Measurements from ENCODE around the gene HIGD1A.

HIGD1A gene

DNA sequence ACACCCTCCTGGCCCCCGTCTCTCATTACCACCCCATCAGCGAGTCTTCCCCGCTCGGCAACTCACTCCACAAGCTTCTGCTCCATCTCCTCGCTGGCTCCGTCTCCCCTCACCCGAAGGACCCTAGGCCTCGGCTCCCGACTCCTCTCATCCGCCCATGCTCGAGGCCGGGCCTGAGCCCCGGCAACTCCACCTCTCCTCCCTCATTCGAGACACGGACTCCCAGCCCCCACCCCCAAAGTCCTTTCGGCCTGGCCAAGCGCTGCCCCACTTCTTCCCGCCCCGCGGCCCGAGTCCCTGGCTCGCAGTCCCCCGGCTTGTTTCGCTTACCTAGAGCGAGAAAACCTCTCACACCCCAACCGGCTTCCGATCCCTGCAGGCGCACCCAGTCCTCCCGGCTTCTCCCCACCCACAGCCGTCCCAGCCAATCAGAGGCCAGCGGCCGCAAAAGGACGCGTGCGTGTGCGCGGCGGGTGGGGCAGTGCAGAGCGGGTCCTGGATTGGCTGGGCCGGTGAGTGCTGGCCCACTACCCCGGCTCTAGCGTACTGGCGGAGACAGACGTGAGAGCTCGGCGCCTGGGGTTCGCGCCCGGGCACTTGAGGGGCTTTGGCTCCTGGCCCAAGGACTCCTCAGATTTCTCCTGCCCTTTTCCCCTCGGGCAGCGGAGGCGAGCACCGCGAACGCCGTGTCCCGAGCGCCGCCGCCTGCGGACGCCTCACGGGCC lies at the start of gene HIGD1A:
HIGD1A (minus strand) TSS at position 385 of the 725 bp plus-strand sequence. CDS start 10,237 bp downstream, outside the sequence.
- peak; percentile 94 for DNase-seq

DNA sequence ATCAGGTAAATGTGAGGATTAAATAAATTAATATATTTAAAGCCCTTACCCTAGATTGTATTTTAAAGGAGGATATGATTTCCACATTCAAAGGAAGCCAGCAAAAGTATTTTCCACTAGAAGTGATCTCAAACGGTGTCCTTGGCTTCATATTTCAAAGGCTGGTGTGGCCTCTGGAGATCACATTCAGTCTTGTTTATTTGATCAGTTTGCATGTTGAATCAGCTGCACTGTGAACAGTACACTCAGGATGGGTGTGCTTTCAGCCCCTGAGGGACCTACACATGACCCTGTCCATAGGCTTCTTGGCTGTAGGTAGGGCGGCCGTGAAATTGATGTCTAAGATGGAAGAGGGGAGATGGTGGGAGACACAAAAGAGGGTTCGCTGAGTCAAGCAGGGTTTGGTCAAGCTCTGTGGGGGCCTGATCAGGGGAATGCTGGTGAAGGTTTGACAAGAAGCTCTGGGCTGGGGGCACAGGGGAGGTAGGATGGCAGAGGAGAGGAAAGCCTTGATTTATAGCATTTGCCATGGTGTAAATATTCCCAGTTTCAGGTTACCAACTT lies 49.5 kb upstream of the HIGD1A start:
- no peak for DNase-seq

DNA sequence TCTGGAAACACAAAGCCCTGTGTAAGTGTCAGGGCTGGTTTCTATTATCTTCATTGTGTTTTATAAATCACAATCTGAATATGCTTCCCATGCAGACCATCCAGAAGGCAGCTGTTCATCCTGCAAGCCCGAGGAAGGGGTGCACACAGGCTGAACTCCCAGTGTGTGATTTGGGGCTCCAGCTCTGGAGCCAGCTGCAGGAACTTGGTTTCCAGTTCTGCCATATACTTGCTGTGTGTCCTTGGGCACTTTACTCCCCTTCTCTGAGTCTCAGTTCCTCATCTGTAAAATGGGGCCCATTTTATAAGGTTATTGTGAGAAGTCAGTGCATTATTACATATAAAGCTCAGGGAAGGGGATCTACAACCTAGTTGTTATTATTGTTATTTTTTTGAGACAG lies 48.8 kb upstream of the HIGD1A start:
- no peak for DNase-seq

DNA sequence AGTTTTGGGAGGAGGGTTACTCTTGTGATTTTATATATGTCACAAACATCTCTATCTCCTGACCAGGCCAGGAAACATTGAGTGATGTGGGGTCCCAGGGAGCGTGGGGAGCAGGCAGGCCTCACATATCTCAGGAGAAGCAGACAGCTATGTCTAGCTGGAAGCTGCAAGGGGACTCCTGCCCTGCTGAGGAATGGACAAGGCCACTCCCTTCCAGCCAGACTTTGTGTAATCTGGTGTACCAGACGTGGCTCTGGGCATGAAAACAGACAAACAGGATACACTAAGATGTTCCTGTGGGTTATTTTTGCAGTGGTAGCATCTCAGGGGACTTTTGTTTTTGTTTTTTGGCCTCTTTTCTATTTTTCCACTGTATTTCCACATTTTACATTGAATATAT lies 48.2 kb upstream of the HIGD1A start:
- DNase-seq: no peak

DNA sequence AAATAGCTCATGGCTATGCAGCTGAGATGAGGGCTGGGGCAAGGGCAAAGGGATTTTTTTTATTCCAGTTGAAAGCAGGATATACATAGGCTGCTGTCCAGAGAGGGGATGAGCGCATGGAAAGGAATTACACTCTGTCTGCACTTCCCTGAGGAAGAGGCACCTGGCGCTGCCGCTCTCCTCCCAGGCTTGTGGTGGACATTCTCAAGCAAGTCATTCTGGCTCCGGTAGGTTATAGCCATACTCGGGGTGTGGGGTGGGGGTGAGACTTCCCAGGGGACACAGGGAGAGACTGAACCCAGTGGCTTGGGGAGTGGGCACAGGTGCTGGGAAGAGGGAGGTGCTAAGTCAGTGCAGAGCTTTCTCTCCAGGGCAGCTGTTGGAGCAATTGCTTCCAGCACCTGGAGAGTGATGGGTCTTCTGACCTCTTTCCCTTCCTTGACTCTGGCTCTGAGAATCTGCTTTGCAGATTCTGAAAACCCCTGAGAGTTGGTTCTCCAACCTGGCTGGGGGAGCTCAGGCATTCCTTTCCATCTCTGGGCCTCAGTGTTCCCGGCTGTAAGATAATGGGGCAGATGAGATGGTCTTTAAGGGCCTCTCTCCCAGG lies 47.0 kb upstream of the HIGD1A start:
- DNase-seq: no peak

DNA sequence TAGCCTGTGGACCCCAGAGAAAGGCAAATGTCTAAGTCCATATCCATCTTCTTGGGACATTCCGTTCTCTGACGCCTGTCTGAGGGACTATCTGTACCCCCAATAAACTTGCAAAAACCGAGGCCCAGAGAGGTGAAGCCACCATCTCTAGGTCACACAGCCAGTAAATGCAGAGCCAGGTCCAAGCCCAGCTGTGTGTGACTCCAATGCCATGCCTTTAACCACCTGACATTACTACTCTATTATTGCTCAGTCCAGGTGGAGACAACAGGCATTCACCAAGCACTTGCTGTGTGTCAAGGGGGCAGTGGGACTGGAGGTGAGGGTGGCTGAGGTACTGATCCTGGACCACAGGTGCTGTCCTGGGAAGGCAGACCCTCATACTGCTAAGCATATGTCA lies 46.0 kb upstream of the HIGD1A start:
- DNase-seq: no peak

DNA sequence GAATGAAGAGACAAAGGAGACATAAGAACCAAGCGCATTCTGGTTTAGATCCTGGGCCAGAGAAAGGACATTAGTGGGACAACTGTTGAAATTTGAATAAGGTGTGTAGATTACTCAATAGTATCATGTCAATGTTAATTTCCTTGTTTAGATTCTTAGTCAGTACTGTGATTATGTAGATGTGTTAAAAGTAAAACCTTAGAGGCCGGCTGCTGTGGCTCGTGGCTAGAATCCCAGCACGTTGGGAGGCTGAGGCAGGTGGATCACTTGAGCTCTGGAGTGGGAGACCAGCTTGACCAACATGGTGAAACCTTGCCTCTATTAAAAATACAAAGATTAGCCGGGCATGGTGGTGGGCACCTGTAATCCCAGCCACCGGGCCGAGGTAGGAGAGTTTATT lies 44.7 kb upstream of the HIGD1A start:
- DNase-seq: no peak

DNA sequence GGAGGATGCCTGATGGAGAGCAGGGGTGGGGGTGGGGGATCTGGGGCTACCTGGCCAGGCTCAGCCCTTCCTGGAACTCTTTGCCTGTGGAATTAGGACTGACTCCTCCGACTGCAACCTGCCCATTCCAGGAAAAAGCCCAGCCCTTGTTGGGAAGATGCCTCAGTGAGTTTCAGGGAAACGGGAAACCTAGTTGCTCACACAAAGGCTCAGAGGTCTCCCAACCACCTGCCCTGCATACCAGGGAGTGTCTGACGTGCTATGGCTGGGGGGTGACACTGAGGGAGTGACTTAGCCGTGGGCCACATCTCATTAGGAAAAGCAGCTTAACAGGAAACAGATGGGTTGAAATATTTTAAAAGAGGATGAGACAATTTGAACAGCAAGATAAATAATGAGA lies 43.4 kb upstream of the HIGD1A start:
- peak; percentile 37 to 72 for DNase-seq

DNA sequence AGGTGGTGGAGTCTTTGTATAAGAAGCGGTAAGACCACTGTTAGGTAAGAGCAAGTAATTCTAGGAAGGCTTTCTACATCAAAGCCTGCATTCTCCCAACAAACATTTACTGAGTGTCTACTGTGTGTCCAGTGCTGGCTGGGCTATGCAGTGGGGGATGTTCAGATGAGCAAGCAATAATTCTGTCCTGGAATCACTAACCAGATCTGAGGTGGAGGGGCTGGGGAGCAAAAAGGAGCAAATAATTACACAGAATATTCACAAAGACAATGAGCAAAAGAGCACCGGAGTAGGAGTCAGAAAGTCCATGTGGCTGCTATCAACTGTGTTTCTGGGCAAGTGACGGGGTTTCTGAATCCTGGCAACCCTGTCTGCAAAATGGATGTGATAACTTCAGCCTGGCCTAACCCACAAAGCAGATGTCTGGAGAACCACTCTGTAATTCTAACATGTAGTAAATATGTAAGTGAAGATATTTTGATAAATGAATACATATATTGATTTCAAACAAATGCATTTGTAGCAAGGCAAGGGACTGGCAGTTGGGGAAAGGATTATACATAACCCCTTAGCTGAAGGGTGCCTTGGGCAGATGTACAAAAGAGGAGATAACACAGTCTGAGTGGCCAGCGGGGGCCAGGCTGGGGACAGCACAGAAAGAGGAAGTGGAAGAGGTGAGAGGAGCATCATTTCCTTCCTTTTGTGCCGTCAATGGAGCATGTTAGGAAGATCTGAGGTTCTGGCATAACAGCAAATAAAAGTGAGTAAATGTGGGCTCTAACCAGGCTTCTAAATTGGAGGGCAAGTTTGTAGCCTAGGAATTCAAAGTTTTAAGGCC lies 42.6 kb upstream of the HIGD1A start:
- peak; percentile 30 to 48 for DNase-seq

DNA sequence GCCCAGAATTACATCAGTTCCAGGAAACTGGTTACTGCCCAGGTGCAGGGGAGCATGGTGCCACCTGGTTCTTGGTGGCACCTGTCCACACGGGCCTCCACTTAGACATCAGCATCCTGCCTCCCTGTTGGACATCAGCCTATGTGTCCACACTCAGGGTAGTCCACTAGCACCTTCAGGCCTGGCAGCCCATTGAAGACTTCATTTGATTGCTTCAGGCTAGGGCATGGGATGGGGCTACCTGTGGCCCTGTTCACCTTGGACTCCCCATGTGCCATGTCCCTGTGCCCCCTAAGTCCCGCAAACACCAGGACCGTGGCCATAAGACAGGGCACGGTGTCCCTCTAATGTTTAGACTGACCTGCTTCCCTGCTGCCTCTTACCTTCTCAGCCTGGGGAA lies 40.5 kb upstream of the HIGD1A start:
- no peak for DNase-seq

DNA sequence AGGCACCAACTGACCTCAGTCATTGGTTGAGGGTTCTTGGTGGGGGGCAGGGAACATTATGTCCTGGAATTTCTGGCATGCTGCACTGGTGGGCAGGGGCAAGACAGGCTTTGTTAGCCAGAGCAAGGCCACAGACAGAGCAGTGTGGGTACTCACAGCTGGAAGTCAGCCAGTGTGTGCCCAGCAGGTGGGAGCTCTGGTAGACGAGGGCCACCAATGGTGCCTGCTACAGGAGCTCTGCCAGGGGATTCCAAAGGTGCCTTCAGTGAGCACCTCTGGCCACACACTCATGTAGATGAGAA lies 40.1 kb upstream of the HIGD1A start:
- no peak for DNase-seq

DNA sequence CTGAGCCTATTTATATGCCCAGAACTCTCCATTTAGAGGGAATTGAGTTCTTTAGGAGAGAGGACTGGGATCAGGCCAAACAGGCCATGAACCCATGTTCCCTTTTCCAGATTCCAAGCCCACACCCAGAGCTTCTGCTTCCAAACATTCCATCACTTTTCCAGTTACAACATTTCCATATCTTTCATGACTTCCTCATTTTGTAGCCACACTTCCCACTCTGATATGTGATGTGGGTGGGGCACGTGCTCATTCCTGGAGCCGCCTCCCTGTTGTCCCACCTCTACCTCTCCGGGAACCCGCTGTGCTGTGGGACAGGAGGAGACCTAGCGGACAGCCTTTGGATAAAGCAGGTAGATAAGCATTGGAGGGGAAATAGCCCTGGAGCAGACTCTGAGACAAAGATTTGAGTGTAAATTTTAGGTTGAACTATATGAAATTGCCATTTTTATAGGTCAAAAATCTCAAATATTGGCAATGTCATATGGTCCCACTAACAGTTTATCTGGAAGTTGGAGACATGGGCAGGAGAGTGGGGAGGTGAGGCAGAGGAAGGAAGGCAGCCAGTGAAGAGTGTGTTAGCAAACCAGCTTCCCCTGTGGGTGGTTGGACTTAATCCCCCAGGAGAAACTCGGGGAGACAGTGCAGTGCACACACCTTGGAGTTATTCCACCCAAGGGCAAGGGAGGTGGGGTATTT lies 39.6 kb upstream of the HIGD1A start:
- DNase-seq: no peak

DNA sequence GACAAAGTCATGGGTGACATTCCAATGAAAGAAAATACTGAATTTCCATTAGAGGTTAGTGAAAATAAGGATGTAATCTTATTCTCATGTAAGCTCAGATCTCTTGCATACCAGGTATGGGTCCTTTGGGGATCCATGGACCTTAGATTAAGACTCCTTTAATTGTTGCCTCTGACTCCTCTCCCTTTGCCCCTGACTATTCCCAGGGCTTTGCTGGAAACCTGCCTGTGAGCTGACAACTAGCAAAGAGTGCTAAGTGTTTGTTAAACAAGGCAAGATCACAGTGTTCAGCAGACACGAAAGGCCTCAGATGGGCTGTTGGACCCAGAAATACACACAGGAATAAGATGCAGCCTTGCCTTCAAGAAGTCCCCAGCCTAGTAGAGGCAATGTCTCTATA lies 37.0 kb upstream of the HIGD1A start:
- DNase-seq: no peak

DNA sequence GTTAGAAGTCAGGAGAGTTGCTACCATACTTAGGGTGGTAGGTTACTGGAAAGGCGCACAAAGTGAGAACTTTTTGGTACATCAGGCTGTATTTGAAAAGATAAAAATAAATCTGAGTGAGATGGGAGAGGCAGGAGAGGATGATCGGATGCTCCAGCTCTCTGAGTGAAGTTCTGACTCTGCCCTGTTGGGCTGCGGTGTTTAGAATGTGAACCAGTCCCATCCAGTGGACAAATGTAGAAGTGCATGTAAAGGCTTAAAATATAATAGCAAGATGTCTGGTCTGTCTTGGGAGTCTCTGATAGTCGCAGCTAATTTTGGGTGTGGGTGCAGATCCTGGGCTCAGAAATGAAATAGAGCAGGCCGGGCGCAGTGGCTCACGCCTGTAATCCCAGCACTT lies 35.3 kb upstream of the HIGD1A start:
- peak; percentile 15 to 54 for DNase-seq

DNA sequence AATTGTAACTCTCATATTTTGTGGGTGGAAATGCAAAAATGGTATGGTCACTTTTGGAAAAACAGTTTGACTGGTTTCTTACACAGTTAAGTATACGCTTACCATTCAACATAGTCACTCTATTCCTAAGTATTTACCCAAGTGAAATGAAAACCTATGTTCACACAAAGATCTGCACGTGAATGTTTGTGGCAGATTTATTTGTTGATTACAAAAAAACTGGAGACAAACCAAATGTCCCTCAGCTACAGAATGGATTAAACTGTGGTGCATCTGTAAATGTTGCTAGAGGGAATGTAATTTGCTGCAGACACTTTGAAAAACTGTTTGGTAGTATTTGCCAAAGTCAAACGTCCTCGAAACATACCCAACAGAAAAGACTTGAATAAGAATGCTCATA lies 34.3 kb upstream of the HIGD1A start:
- DNase-seq: no peak

DNA sequence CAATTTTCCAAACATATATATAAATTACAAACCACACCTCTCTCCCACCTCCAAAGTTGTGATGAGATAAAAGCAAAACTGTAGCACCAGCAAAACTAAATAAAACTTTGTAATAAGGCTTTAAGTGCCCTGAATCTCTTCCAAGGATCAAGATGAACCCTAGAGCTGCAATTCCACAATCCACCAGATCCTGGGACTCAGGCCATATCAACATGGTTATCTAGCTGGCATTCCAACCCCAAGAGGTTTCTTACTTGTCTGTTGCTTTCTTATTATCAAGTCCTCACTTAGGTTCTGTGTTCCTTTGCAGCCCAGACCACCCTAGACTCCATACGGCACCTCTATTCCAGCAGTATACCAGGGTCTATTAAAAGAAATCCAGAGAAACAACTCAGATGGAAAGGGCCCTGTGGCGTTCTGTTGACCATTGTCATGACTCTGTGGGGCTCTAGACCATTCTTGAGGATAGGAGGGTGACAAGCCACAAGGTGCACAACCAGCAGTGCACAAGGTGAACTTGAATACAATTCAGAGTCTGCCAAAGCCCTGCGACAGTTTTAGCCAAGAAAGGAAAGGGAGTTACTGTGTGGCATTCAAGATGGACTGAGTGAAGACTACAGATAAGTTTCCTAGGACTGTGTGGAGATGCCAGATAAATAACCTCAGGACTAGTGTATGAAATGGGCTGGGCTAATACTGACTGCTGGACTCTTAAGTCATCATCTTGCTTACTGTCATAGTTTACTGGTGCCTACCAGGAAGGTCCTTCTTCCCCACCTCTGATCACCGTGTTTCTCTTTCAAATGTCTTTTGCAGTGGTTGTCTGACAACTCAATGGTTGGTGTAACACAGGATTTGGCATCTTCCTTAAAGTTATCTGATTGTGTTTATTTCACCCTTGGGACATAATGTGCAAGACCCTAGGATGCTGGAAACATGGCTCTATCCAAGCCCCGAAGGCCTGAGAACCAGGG lies 32.1 kb upstream of the HIGD1A start:
- DNase-seq: no peak

DNA sequence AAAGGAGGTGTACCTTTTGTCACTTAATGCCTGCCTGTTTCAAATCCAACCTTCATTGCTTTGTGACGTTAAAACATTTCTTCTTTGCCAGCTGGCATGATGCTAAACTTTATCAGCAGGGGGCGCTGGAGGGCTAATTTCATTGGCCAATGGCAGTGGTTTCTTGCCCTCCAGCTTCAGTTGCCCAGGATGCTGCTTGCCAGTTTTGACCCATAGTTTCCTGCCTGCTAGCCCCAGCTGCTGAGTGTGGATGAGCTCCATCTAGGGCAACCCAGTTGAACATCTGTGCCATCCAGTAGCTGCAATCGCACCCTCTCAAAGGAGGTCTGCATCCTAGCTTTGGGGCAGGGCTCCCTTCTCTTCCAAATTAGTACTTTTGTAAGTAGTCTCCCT lies 27.0 kb upstream of the HIGD1A start:
- peak; percentile 71 to 74 for DNase-seq

DNA sequence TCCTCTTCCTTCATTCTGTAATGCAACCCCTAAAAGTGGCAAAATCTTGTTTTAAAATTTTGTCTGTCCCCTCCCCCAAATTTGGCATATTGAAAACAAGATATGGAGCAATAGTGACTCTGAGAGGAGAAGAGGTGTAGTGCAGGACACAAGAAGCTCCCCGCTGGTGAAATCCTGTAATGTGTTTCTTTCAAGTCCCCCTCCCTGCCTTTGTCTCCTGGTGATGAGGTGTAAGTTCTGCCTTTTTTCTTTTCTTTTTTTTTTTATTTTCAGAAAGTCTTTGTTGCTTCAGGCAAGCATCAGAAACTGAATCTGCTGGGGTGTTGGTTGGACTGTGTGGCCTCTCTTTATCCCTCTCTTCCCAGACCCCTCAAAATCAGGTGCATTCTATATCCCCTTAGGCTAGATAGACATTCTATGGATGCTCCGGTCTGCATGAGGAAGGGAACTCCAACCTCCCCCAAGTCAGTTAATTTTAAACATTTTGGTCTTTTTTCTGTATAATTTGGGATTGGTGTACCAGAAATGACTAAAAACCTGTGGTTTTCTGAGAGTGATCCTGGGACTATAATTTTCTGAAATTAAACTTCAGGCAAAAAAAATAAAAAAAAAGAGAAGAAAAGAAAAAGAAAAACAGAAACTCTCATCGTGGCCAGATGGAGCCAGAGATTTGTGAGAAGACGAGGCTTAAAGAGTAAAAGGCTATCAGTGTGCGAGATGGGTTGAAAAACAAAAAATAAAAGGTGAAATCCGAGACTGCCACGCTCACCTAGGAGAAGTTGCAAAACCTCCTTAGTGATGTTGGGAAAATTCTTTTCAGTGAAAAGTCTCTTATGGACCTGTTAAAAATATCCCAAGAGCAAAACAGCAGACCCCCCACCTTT lies 26.4 kb upstream of the HIGD1A start:
- peak; percentile 58 to 69 for DNase-seq

DNA sequence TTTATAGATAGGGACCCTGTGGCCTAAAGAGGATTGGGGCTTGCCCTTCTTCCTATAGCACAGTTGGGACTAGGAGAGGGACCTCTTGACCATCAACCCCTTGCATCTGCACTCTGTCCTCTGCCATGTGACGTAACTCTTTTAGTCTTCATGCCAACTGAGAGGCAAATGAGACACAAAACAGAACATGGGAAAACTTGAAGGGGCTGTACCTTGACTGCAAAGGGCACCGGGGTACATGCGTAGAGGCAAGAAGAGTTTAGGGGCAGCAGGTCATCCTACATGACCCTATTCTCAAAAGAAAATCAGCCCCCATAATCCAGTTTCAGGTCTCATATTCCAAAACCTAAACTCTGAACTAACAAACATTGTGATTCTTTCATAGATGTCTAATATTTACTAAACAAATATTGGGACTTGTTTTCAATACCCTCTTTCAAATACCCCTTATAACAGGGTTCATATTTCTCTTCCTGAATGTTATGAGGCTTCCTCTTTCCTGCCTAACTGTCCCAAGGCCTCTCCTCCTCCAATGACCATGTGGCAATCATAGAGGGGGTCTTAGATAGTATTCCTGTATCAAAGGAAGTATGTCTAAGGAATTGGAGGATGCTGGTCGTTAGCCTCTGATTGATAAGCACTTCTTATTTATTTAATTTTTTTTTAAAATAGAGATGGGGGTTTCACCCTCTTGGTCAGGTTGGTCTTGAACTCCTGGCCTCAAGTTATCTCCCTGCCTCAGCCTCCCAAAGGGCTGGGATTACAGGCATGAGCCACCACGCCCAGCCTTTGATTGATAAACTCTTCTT lies 25.5 kb upstream of the HIGD1A start:
- DNase-seq: no peak

DNA sequence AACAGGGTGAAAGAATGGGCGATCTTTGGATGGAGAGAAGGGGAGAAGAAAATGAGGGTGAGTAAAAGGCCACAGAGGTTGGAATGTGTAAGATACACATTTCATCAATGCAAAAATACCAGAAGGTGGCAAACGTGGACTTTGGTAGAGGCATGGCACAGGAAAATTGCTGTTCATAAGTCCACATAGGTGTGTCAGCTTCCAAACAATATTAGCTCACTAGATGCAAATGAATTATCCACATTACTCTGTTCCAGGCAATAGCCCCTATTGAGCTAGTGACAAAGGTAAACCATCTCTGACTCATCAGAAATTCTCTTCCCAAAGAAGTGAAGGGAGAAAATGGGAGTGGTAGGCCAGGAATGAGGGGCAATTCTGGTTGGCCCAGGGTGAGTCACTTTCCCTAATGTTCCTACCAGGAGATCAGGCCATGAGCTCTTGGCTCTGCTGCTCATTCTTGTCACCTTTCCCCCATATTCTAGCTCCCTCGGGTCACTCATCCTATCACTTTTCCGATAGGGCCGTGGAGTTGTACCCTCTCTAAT lies 24.9 kb upstream of the HIGD1A start:
- no peak for DNase-seq
